Neutrophil (primary cell): ENCODE measurements around the gene HPS1.

Source experiments
- H3K27ac ChIP-seq: fragments of 200-600 bp; sonication (generic); 2 replicates; pipeline ENCODE4 v1.5.1; 2016; ENCODE audit warnings: mild to moderate bottlenecking, moderate library complexity
- H3K27me3 ChIP-seq: fragments of 200-600 bp; sonication (generic); 2 replicates; pipeline ENCODE4 v1.6.0; 2016; ENCODE audit warnings: mild to moderate bottlenecking
- H3K36me3 ChIP-seq: fragments of 200-600 bp; sonication (generic); 2 replicates; pipeline ENCODE4 v1.5.1; 2017
- H3K4me1 ChIP-seq, 2 experiments: fragments of 200-600 bp in 1 of 2; sonication (generic) in 1 of 2; 1 replicate in 1 of 2; 2 replicates in 1 of 2; pipeline versions ENCODE4 v1.5.1 to v1.6.1; 2013 to 2016; ENCODE audit warnings: low read depth in 1 of 2, low read length in 1 of 2, mild to moderate bottlenecking in 1 of 2, moderate library complexity in 1 of 2; ENCODE audit not compliant: control insufficient read depth in 1 of 2, insufficient read depth in 1 of 2
- H3K4me3 ChIP-seq, 2 experiments: fragments of 200-600 bp in 1 of 2; sonication (generic) in 1 of 2; 1 replicate in 1 of 2; 2 replicates in 1 of 2; pipeline ENCODE4 v1.5.1; 2013 to 2016; ENCODE audit warnings: low read depth in 1 of 2, low read length in 1 of 2, mild to moderate bottlenecking in 1 of 2, moderate library complexity in 1 of 2
- H3K9me3 ChIP-seq: fragments of 200-600 bp; sonication (generic); 2 replicates; pipeline ENCODE4 v1.5.1; 2016
- CTCF ChIP-seq: fragments of 200-600 bp; sonication (generic); IDR thresholded peaks from 2 replicates; pipeline ENCODE4 v1.5.1; 2016; ENCODE audit warnings: antibody characterized with exemption

Gene HPS1

GRCh38 chr10:98456686-98457482, 10.1 kb upstream of the HPS1 start:
- H3K4me3 ChIP-seq: no peak overlapping the region
- no peaks in the 10 kb centered on the region for H3K4me1 ChIP-seq

DNA sequence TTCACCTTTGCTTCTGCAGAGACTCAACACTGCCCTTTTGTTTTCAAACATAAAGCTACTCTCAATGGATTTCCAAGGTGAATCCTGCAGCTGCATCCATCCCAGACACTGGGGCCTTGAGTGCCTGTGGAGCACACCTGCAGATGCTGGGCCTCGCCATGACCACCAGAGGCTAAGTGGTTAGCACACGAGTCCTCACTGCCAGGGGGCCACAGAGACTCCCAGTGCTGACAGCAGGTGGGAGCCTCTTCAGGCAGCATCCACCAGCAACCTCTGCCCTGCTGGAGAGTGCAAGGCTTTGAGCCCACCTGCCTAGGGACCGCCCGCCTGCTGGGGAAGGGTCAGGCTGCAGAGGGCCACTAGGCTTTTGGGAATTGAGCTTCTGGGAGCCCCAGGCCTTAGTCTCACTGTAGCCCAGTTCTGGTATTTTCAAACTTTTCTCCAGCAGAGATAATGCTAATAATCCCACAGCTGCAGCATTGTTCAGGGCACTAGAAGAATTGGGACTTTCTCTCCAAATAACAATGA, 9.4 kb upstream of the HPS1 start:
- Histone ChIP-seq H3K36me3 (no peaks in the 10 kb centered on the region), H3K4me3 (no peak overlapping the region), H3K4me1 (no peaks in the 10 kb centered on the region), H3K27me3 (peaks cover 59% of the 10 kb centered on the region), H3K27ac (no peak overlapping the region), H3K9me3 (no peaks in the 10 kb centered on the region)
- TF ChIP-seq CTCF: no peak

More at GRCh38 chr10:98456686-98457482, 10.1 kb upstream of the HPS1 start:
- H3K9me3 ChIP-seq: no peaks in the 10 kb centered on the region
- H3K36me3 ChIP-seq: no peaks in the 10 kb centered on the region
- no peak for TF ChIP-seq CTCF
- H3K27me3 ChIP-seq: peaks cover 51% of the 10 kb centered on the region
- H3K27ac ChIP-seq: no peak overlapping the region

DNA sequence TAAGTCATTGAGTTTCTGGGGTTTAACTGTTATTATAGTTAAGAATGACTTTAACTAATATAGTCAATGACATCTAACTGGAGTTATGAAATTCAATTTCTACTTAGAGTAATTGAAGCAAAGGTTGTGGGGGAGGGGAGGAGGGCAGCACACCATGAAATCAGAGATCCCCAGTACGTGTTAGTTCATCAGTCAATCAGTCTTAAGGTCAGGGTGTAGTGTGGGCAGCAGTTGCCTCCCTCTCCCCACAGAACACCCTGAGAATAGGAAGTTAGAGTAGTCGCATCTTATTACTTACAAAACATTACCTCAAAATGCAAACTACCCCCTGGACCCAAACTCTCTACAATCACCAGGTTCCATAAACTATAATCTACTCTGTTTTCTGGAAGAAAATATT, 7.0 kb upstream of the HPS1 start:
- no peak overlapping the region for H3K4me3 ChIP-seq
- H3K27ac ChIP-seq: no peak overlapping the region
- TF ChIP-seq CTCF: no peak
- peaks cover 81% of the 10 kb centered on the region for H3K27me3 ChIP-seq
- H3K9me3 ChIP-seq: no peaks in the 10 kb centered on the region
- no peaks in the 10 kb centered on the region for H3K4me1 ChIP-seq
- no peaks in the 10 kb centered on the region for H3K36me3 ChIP-seq

- Histone ChIP-seq H3K4me1 (peaks cover 5 to 9% of the 10 kb centered on the region in 2 experiments), H3K36me3 (no peaks in the 10 kb centered on the region), H3K27ac (no peak overlapping the region), H3K27me3 (peaks cover 57% of the 10 kb centered on the region), H3K9me3 (no peaks in the 10 kb centered on the region), H3K4me3 (no peak overlapping the region)
- TF ChIP-seq CTCF: no peak
These were observed 3.9 kb upstream of the HPS1 start for GRCh38 chr10:98450618-98451017.

- Histone ChIP-seq H3K9me3 (no peaks in the 10 kb centered on the region), H3K4me1 (peaks cover 12 to 14% of the 10 kb centered on the region in 2 experiments), H3K27ac (no peak overlapping the region), H3K36me3 (peaks cover 13% of the 10 kb centered on the region), H3K27me3 (peaks cover 52% of the 10 kb centered on the region), H3K4me3 (no peak overlapping the region)
- TF ChIP-seq CTCF: no peak
These were observed 2.6 kb upstream of the HPS1 start for GRCh38 chr10:98449287-98449686.
